Glomerular endothelial cell (primary cell): ENCODE results near the gene ANKRD9. TPM values are rescaled to one million over a fixed set of nuclear protein-coding genes. Genes with fewer than 3 reads are reported as not detected.
"Not testable (repeated sequence)": the region's sequence is repeated elsewhere in the genome, so short reads cannot be mapped to it uniquely, and the experiment has no call there.

ENCODE experiments used
- DNase-seq: peaks from one replicate; pipeline ENCODE4 v3.0.0-alpha.2; 2011; ENCODE audit warnings: low read depth, low spot score; ENCODE audit errors: extremely low read depth
- total RNA-seq: library from RNA; depleted of rRNA; stranded (reverse); fragments of >200 nt; gene quantifications from 2 replicates; pipeline ENCODE4 v1.2.3, GENCODE V29; 2015

The ANKRD9 gene, protein sequence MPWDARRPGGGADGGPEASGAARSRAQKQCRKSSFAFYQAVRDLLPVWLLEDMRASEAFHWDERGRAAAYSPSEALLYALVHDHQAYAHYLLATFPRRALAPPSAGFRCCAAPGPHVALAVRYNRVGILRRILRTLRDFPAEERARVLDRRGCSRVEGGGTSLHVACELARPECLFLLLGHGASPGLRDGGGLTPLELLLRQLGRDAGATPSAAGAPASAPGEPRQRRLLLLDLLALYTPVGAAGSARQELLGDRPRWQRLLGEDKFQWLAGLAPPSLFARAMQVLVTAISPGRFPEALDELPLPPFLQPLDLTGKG
- total RNA-seq = 44.9 and 47.6 TPM in 2 replicates

DNA sequence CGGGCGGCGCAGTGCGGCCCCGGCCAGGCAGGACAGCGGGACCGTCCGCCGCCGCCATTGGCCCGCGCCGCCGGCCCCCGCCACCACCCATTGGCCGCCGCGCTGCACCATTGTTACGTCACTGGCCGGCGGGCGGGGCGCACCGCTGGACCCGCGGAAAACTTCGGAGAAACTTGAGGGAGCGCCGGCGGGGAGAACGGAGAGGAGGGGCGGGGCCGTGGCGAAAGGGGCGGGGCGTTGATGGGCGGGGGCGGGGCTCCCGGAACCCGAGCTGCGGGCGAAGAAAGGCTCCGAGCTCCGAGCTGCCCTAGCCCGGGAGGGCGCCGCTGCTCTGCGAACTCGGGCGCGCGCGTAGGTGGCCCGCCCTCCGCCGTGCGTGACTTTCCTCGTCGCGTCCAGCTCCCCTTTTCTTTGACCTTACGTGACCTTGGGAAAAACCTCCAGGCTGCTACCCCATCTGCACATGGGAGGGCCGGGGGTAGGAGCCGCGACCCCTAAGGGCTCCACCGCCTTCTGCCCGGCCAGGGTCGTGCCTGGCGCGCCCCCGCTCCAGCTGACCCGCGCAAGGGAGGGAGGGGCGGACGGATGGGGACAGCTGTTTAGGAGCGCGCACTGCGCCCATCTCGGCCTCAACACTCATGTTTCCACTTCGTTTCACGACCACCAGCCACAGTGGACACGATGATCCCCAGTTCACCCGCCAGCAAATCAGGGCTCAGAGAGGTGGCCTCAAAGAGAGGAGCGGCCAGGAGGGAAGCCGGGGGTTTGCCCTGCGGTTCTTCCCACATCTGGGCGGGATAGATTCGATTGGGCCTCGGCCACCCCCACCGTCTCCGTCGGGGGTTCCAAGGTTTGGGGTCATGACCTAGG, at the start of gene ANKRD9:
TSS of gene ANKRD9 (minus strand) at position 31 of the 870 bp plus-strand sequence. CDS start 1,887 bp downstream, outside the sequence.
- peak; percentile 9 for DNase-seq

DNA sequence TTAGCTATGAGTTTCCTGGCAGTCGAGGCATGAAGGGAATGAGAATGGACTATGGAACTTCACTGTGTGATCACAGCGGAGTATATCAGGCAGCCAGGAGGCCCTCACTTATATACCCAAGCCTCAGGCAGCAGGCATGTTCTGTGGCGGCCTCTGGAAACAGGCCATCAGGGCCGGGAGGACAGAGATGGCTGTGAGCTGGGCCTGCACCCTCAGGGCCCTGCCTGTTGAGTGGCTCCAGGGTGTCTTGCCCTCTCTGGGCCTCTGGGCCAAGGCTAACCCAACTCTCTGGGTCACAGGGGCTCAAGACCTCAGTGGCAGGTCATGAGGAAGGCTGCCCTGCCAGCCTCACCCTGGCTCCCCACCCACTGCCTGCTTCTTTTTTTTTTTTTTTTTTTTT, 49.0 kb upstream of the ANKRD9 start:
- DNase-seq = no peak

DNA sequence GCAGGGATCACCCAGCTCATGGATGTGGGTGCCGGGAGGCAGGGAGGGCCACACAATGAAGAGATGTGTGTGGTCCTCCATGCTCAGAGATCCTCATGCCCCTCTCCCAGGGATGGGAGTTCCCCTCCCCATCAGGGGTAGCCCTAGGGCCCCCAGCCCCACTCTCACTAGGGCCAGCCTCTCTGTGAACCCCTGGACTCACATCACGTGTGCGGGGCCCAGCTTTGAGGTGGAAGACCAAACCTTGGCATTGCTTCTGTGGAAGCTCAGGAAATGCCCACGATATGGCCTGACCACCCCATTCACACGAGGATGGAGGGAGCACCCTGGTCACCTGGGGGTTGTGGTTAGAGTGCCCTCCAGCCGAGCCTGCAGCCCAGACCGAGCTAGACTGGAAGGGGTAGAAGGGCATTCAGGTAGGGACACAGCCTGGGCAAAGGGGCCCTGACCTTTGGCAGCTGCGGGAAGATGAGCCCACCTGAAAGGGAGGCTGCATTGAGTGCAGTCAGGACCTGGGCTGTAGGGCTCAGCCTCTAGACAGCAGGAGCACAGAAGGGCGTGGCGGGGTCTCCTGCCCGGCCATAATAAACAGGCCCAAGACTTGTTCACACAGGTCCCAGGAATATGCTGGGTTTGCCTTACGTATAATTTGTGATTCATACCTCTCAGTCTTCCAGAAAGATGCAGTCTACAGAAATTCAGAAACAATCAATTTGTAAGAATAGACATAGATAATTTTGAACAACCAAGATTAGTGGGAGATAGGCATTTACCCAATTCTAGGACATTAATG, 48.1 kb upstream of the ANKRD9 start:
- no peak for DNase-seq

DNA sequence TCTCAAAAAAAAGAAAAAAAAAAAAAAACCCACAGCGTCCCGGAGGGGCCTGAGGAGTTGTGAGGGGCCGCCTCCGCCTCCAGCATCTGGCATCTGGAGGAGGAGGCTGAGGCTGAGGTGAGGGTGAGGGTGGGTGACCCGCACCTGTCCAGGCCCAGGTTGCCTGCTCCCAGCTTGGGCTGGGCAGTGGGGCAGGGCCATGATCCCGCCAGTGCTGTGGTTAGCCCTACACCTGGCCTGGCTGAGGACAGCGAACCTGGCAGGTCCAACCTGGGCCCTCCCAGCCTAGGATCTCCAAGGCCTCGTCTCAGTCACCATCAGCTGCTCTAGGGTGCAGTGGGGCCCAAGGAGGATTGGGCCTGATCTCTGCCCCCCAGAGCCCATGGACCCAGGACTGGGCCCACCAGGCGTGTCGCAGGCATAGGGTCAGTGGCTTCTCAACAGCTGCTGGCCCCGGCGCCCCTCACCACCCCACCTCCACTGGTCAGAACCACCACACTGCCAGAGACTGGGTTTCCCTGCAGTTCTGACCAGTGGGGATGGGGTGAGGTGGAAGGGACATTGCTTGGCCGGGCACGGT, 46.6 kb upstream of the ANKRD9 start:
- no peak for DNase-seq

DNA sequence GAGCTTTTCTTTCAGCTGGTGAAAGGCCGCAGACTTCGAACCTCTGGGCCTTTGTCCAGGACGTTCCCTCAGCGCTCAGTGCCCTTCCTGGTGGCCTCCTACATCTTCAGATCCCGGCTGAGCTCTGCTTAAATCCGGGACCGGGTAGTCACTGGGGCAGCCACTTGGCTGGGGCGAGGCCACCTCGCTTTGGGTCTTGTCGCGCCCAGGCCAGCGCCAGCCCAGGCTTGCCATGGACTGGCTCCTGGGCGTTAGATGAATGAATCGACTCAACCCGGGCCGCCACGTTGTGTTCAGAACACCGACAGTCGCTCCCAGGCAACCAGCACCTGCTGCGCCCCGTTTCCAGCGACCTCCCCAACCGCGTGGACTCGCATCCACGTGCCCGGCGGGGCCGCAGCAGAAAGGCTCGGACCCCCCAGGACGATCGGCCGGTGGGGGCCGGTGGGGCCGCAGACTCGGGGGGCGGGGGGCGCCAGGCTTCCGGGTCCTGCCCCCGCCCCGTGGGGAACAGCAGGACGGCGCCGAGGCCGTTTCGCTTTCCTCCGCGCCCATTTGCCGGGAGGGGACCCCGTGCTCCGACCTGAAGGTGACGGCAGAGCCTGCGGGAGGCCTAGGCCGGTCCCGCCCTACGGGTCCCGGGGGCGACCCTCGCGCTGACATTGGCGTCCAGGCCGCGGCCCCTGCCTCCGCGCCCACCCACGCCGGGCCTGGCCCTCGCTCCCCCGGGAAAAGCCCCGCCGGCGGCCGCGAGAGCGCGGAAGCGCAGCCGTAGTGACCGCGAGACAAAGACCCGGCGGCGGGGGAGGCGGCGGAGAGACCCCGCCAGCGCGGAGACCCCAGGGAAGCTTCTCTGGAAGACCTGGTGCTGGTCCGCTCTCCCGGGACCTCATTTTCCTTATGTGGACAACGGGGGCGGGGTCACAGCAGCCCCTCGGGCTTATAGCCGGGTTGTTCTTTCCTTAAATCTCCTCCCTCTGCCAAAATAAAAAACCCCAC, 45.5 kb upstream of the ANKRD9 start:
- DNase-seq = no peak

DNA sequence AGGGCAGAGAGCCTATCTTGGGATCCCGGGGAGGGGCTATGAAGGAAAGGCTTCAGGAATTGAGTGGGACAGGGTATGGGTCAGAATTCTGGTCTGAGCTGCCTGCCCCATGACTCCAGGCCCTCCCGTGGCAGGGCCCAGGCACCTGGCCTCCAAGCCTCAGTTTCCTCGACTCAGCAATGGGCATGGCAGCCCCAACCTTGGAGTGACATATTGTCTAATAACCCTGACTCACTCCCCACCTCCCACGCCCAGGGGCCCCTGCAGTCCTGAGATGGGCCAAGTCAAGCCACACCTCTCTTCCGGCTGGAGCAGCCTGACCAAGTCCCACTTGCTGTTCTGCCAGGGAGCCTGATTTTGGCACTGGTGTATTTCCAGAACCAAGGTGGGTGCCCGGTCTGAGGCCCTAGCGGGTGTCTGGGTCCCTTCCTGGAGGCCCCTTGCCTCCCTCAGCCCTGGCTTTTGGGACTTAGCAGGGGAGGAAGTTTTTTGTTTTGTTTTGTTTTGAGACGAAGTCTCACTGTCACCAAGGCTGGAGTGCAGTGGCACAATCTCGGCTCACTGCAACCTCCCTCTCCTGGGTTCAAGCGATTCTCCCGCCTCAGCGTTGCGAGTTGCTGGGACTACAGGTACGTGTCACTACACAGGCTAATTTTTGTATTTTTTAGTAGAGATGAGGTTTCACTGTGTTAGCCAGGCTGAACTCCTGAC, 42.6 kb upstream of the ANKRD9 start:
- no peak for DNase-seq

DNA sequence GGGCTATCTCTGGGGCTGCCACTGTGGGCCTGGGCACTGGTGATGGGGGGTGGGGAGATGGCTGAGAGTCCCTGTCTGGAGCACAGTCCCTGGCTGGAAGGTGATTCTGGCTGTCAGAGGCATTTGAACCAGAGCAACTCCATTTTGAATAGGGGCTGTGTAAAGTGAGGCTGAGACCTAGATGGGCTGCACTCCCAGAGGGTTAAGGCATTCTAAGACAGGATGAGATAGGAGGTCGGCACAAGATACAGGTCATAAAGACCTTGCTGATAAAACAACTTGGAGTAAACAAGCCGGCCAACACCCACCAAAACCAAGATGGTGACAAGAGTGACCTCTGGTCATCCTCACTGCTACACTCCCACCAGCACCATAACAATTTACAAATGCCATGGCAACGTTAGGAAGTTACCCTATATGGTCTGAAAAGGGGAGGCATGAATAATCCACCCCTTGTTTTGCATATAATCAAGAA, 41.4 kb upstream of the ANKRD9 start:
- not testable (repeated sequence) for DNase-seq

DNA sequence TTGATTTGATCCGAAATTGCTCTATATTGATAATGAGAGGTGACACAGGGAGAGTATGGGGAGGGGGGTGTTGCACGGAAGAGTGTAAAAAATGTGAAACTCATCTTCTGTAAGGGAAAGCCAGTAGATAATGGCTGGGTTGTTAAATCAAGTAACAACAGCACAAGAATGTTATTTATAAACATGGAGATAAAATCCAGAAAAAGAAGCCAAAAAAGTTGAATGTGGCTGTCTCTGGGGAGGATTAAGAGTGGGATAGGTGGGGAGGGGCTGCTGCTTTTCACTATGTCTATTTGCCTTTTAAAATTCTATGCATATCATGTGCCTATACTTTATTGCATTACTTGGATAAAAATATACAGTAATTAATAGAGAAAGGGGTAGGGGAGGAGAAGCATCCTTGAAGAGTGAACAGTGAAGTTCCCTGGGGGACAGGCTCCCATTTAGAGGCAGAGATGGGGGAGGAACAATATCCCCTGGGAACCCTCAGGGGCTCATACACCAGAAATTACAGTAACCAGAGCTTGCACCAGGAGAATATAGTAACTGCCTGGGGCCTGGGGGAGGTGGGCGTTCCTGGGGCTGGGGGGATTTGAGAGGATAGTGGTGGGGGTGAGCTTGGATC, 39.2 kb upstream of the ANKRD9 start:
- DNase-seq = no peak

DNA sequence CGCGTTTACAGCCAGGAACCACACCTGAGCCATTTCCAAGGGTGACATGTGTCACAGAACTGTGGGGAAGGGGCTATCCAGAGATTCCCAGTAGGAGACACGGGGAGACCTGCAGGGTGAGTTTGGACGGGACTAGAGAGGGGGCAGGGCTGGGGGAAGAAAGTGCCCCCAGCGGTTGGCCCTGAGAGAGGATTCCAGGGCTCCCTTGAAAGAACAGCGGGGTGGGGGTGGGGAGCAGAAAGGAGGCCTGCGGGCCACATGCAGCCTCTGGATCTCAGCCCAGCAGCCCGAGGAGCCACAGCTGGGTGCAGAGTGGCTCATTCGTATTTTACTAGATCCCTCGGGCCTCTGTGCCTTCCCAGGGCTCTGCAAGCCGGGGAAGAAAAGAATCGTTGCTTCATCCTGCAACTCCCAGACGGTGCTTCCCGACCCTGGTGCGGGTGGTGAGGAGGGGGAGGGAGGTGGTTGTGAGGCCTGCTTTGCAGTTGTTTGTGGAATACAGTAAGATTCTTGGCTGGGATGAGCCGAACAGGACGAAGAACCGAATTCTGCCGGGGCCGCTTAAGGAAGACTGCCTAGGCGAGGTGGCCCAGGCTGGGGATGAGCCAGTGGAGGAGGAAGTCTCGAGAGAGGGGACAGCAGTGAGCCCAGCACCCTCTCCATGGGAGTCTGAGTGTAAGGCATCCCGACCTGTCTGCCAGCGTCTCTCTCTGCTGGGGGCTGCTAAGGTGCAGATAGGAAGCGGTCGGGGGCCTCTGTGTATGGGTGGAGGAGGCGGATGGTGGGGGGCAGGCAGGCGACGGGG, 36.1 kb upstream of the ANKRD9 start:
- no peak for DNase-seq

DNA sequence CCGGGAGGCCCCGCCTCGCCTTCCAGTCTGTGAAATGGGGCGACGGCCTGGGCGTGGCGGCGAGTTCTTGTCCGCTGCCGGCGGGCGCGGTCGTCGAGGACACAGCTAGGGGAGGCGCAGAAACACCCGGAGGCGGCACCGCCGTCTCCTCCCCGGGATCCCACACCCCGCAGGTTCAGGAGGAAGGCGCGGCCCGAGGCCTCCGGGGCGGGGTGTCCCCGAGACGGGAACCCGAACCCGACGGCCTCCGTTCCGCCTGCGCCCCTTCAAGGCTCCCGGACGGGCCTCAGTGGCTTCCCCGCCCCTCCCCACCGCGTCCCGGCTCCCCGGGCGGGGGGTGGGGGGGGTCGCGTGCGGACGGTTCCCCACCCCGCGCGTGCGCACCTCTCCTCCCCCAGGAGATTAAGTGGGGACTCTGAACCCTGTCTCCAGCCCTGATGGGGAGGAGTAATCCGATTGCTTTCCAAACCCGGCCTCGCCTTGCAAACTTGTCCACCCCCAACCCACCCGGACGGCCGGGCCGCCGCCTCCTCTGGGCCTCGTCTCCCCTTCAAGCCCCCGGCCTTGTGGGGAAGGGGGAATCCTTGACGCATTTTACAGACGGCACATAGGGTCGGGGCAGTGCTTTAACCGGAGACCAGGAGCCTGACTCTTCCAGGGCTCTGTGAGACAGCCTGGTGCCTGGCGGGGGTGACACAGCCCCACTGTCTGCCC, 35.3 kb upstream of the ANKRD9 start:
- DNase-seq = no peak

DNA sequence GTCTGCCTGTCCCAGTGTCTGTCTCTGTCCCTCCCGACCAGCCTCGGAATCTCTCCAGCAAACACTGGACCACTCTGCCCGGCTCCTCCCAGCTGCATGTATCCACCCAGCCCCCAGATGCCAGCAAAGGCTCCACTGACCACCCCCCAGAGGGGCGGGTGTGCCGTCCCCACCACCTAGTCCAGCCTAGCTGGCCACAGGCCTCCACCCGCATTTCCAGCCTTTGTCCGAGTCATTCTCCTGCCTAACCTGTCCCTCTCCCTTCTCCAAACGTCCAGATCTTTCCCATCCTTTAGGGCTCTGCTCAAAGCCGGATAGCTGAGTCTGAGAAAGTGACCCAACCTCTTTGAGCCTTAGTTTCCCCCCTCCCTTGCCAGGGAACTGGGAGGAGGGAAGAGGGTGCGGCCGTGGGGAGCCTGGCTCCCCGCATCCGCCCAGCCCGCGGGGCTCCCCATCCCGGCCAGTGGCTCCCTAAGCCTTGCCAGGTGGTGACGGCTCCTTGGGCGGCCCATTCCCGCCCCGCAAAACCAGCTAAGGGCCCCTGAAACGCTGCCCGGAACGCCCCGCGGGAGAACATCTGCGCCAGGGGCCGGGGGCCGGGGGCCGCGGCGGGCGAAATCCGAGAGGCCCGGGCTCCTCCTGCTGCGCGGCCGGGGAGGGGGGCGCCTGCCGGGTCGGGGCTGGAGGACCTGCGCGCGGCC, 34.6 kb upstream of the ANKRD9 start:
- no peak for DNase-seq

DNA sequence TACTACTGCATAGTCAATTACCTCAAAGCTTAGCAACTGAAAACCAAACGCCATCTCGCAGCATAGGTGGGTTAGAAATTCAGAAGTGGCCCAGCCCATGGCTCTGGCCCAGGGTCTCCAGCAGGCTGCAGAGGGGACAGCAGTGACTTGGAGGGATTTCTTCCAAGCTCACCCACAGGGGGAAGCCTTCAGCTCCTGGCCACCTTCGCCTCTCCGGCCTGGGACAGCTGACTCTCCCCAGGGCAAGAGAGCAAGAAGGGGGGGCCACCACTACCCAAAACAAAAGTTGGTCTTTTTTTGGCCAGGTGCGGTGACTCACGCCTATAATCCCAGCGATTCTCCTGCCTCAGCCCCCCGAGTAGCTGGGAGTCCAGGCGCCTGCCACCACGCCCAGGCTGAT, 32.2 kb upstream of the ANKRD9 start:
- no peak for DNase-seq

DNA sequence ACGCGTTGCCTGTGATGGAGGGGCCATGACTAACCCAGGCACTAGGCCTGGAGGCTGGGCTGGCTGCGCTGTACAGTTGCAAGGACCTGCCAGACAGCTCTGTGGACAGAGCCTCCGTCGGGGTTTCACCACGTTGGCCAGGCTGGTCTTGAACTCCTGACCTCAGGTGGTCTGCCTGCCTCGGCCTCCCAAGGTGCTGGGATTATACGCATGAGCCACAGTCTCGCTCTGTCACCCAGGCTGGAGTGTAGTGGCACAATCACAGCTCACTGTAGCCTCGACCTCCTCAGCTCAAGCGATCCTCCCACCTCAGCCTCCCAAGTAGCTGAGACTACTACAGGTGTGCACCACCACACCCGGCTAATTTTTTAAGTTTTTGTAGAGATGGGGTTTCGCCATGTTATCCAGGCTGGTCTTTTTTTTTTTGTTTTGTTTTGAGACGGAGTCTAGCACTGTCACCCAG, 31.5 kb upstream of the ANKRD9 start:
- not testable (repeated sequence) for DNase-seq

DNA sequence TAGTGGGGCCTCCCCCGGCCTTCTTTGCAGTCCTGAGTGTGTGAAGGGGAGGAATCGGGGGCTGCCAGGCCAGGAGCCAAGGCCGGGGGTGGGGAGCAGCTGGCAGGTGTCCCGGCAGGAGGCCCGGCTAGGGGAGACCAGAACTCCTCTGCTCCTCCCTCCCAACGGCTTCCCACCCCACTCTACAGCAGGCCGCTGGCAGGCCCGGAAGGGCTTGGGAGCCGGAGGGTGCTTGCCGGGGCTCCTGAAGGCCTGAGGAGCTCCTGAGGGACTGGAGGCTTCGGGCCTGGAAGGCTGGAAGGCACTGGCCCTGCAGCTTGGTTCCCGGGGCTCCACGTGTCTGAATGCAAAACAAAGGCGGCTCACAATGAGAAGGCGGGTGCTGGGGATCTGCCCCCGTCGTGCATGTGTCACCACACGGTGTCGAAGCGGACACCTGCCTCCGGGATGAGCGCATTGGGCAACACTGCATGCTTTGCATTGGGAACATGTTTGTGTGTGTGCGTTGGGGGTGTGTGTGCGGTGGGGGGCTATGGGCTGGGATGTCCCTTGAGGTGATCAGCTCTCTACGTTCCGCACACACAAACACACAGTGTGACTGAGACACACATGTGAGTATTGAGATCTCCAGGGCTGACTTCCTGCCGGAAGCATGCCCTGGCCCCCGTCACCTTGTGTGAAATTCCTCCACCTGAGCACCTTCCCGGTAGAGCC, 30.9 kb upstream of the ANKRD9 start:
- no peak for DNase-seq

DNA sequence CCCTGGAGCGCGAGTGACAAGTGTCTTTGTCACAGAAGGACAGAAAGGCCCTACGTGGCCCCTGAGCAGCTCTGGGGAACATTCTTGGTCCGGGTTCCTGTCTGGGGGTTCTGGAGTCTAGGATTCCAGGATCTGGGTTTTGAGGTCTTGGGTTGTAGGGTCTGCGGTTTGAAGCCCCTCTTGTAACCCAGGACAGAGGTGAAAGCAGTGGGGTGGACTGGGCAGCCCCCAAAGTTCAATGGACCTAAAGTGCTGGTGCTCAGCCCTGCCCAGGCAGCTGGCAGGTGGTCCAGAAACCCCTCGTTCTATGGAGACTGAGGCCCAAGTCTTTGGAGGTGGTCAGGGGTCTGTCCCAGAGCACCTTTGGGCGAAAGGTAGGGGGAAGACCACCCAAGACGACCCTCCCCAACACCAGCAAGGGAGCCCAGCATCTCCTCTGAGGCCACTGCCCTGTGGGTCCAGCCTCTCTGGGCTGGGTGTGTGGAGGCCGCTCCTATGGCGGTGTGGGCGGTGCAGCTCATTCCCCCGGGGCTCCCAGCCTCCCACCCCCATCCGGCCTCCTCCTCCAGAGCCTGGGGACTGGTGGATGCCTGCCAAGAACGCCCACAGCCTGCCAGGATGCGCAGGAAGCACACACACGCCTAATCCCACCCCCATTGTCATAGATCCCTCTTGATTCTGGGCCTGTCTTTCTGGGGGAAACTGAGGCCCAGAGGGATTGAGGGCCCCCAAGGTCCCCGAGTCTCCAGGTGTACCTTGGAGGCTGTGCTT, 30.2 kb upstream of the ANKRD9 start:
- DNase-seq = no peak
